ENCODE data around the gene TNFAIP8. TPM values are rescaled to one million over a fixed set of nuclear protein-coding genes. Genes with fewer than 3 reads are reported as not detected.
"Not testable (repeated sequence)": the region's sequence is repeated elsewhere in the genome, so short reads cannot be mapped to it uniquely, and the experiment has no call there.

Gene TNFAIP8
- total RNA-seq, 1 donor from 2014 or later = 29.6 TPM

- no peak for DNase-seq (ENCODE audit: low spot score)
Measured at GRCh38 chr5:119417891-119418605, 62.2 kb downstream of the TNFAIP8 start.

- no peak for DNase-seq (ENCODE audit: low spot score)
Measured at GRCh38 chr5:119418606-119419100, 62.8 kb downstream of the TNFAIP8 start.

- no peak for DNase-seq (ENCODE audit: low spot score)
Measured at GRCh38 chr5:119420169-119420568, 64.3 kb downstream of the TNFAIP8 start.

GRCh38 chr5:119426057-119426456 is 70.2 kb downstream of the TNFAIP8 start:
- no peak for DNase-seq (ENCODE audit: low spot score)

- DNase-seq (ENCODE audit: low spot score) = no peak
Measured at GRCh38 chr5:119427060-119427459, 71.2 kb downstream of the TNFAIP8 start.

GRCh38 chr5:119427596-119427995 is 71.8 kb downstream of the TNFAIP8 start:
- DNase-seq (ENCODE audit: low spot score) = not testable (repeated sequence)

GRCh38 chr5:119428166-119428565 is 72.3 kb downstream of the TNFAIP8 start:
- DNase-seq (ENCODE audit: low spot score) = not testable (repeated sequence)

- DNase-seq (ENCODE audit: low spot score) = not testable (repeated sequence)
Measured at GRCh38 chr5:119428574-119428973, 72.8 kb downstream of the TNFAIP8 start.

- not testable (repeated sequence) for DNase-seq (ENCODE audit: low spot score)
Measured at GRCh38 chr5:119432674-119433237, 76.9 kb downstream of the TNFAIP8 start.

- no peak for DNase-seq (ENCODE audit: low spot score)
Measured at GRCh38 chr5:119435436-119436132, 79.8 kb downstream of the TNFAIP8 start.

- not testable (repeated sequence) for DNase-seq (ENCODE audit: low spot score)
Measured at GRCh38 chr5:119437785-119438586, 82.2 kb downstream of the TNFAIP8 start.

GRCh38 chr5:119438587-119438917 is 82.7 kb downstream of the TNFAIP8 start:
- not testable (repeated sequence) for DNase-seq (ENCODE audit: low spot score)

GRCh38 chr5:119439140-119439631 is 83.4 kb downstream of the TNFAIP8 start:
- no peak for DNase-seq (ENCODE audit: low spot score)

GRCh38 chr5:119439632-119440031 is 83.8 kb downstream of the TNFAIP8 start:
- not testable (repeated sequence) for DNase-seq (ENCODE audit: low spot score)

- not testable (repeated sequence) for DNase-seq (ENCODE audit: low spot score)
Measured at GRCh38 chr5:119444643-119445042, 88.8 kb downstream of the TNFAIP8 start.

GRCh38 chr5:119445544-119445943 is 89.7 kb downstream of the TNFAIP8 start:
- no peak for DNase-seq (ENCODE audit: low spot score)

Other genes starting within 250 kb of the TNFAIP8 start
- gene HSD17B4, start 96.5 kb downstream of the TNFAIP8 start, total RNA-seq = 339 TPM

All from mesenteric fat pad (tissue), 1 donor.